ENCODE data around the gene PLEK2.

PLEK2 gene

DNA sequence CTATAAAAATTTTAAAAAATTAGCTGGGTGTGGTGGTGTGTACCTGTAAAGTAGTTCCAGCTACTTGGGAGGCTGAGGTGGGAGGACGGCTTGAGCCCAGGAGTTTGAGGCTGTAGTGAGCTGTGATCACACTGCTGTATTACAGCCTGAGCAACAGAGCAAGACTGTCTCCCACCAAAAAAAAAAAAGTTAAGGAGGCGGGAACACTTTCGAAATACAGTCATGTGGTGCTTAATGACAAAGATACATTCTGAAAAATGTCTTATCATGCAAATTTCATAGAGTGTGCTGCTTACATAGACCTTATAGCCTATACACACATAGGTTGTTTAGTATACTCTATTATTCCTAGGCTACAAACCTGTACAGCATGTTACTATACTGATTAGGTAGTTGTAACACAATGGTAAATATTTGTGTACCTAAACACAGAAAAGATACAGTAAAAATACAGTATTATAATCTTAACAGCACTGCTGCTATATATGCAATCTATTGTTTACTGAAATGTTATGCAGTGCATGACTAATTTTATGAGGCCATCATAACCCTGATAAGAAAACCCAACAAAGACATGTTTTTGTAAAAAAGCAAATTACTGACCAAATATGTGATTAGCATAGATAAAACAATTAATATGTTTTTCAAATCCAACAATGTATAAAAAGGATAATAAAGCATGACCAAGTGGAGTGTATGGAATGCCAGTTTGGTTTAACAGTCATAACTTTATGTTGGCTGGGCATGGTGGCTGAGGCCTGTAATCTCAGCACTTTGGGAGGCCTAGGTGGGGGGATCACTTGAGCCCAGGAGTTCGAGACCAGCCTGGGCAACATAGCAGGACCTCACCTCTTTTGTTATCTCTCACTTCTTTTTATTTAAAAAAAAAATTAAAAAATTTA lies 40.5 kb downstream of the PLEK2 start:
- TF ChIP-seq, protein P1, sequence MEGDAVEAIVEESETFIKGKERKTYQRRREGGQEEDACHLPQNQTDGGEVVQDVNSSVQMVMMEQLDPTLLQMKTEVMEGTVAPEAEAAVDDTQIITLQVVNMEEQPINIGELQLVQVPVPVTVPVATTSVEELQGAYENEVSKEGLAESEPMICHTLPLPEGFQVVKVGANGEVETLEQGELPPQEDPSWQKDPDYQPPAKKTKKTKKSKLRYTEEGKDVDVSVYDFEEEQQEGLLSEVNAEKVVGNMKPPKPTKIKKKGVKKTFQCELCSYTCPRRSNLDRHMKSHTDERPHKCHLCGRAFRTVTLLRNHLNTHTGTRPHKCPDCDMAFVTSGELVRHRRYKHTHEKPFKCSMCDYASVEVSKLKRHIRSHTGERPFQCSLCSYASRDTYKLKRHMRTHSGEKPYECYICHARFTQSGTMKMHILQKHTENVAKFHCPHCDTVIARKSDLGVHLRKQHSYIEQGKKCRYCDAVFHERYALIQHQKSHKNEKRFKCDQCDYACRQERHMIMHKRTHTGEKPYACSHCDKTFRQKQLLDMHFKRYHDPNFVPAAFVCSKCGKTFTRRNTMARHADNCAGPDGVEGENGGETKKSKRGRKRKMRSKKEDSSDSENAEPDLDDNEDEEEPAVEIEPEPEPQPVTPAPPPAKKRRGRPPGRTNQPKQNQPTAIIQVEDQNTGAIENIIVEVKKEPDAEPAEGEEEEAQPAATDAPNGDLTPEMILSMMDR (IDR thresholded peaks at IDR 0.05; ENCODE audit: borderline replicate concordance, control extremely low read depth, extremely low read depth, insufficient read depth, missing control alignments), result no peak
- DNase-seq (ENCODE audit: low spot score), result no peak
- in situ Hi-C loops (cut with MboI; ENCODE audit: low sequenced_read_pairs, unreplicated experiment), result no loop called here

DNA sequence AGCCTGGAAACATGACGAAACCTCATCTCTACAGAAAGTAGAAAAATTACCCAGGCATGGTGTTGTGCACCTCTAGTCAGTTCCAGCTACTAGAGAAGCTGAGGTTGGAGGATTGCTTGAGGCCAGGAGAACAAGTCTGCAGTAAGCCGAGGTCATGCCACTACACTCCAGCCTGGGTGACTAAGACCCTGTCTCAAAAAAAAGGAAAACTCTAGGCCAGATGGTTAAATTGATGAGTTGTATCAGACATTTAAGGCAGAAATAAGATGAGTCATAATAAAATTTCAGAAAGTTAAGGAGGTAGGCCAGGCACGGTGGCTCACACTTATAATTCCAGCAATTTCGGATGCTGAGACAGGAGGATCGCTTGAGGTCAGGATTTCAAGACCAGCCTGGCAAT lies 41.1 kb downstream of the PLEK2 start:
- no peak for DNase-seq (ENCODE audit: low spot score)
- in situ Hi-C loops (cut with MboI; ENCODE audit: low sequenced_read_pairs, unreplicated experiment), result no loop called here
- TF ChIP-seq, protein P1 (IDR thresholded peaks at IDR 0.05; ENCODE audit: borderline replicate concordance, control extremely low read depth, extremely low read depth, insufficient read depth, missing control alignments), result no peak

DNA sequence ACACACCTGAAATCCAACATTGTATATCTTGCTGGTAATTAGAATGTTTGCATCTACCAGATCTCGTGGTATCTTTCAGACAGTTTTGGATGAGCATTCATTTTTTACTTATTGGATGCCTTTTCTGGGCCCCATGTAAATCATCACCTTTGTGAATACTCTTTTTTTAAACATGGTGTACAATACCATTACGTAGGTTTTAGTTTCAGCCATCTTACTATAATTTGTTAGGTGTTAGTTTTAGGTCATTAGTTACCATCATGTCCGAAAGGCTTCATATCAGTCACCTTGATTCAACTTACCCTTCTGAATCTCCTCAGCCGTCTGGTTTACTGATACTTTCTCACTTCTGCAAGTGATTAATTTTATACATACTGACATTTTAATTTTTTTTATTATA lies 46.5 kb downstream of the PLEK2 start:
- in situ Hi-C loops (cut with MboI; ENCODE audit: low sequenced_read_pairs, unreplicated experiment), result no loop called here
- TF ChIP-seq, protein P1 (IDR thresholded peaks at IDR 0.05; ENCODE audit: borderline replicate concordance, control extremely low read depth, extremely low read depth, insufficient read depth, missing control alignments), result no peak

DNA sequence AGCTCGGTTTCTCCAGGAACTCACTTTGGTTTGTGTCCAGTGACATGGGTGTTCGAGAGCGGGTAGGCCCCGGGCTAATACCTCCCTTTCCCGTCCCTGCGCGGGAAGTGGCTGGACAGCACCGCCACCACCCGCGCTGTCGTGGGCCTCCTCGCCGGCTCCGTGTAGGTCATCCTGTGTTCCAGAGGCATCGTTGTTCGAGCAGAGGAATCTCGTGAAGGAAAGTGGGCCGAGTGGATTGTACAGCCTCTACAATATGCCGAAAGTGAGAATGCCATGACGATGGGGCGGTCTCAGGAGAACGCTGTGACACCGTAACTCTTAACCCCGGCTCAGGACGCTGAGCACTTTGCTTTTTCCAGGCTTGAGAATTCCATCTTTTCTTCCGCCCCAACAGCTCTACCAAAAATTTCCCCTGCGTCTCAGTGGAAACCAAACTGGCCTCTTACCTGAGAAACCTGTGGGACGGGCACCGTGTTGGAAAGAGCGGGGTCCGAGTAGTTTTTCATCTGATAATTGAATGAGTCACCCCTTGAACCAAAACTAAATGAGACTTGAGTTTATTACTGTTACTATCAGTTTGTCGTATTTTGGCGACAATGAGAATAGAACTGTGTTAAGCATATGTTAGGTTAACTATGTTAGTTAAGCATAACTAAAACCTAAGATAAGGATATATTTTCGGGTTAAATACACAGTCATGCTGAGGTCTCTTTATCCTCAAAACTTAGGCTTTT lies 51.3 kb downstream of the PLEK2 start:
- no peak for DNase-seq (ENCODE audit: low spot score)
- in situ Hi-C loops (cut with MboI; ENCODE audit: low sequenced_read_pairs, unreplicated experiment), result no loop called here
- TF ChIP-seq, protein P1 (IDR thresholded peaks at IDR 0.05; ENCODE audit: borderline replicate concordance, control extremely low read depth, extremely low read depth, insufficient read depth, missing control alignments), result no peak

More for the DNA sequence above, 46.5 kb downstream of the PLEK2 start:
- no peak for DNase-seq (ENCODE audit: low spot score)

DNA sequence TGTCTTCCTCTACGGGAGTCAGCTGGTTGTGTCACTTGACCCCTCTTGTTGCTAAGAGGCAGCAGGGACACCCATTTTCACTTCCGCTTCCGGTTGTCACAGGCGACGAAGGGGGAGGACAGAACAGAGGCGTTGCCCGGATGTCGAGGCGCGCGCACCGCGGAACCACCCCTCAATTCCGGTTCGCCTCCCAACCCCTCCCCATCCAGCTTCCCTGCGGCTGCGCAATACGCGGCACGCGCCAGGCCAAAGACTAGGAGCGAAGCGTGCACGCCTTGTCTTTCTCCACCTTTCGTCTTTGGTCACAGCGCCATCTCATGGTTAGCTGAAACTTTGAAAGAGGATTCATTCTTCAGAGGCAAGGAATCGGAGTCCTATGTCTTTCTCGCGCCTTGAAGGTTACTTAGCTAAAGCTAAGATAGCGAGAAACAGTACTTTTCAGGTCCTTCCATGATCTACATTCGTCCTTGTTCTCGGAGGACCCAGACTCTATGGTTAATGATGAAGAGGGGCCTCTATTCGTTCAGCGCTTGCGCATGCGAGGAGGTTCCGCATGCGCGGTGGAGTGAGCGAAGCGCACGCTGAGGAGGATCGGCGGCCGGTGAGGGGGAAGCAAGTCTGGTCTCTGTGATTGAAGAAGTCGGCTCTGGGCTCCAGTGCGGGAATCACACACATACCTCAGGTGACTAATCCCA lies 52.0 kb downstream of the PLEK2 start, which contains the start of the genes ATP6V1D and EIF2S1:
TSS of gene ATP6V1D (minus strand) at position 30 of the 695 bp plus-strand sequence. CDS start 106 bp downstream, outside the sequence.
TSS of gene EIF2S1 (plus strand) at position 554 of the 695 bp plus-strand sequence. CDS start 4,440 bp downstream, outside the sequence.
- TF ChIP-seq, protein P1 (IDR thresholded peaks at IDR 0.05; ENCODE audit: borderline replicate concordance, control extremely low read depth, extremely low read depth, insufficient read depth, missing control alignments), result peak; percentile 85
- in situ Hi-C loops (cut with MboI; ENCODE audit: low sequenced_read_pairs, unreplicated experiment), result no loop called here

More for the DNA sequence above, 52.0 kb downstream of the PLEK2 start, which contains the start of the genes ATP6V1D and EIF2S1:
- DNase-seq (ENCODE audit: low spot score), result peak; percentile 96
